DMS153 treated with DMSO at 0.1 percent for 48 hours (cell line): ENCODE results near the gene KBTBD13.
"Not testable (repeated sequence)": the region's sequence is repeated elsewhere in the genome, so short reads cannot be mapped to it uniquely, and the experiment has no call there.

Experiments used
- DNase-seq: peaks from one replicate; lab custom pipeline; 2025; ENCODE audit not compliant: unreplicated experiment; lab: John Stamatoyannopoulos, UW

KBTBD13 gene

DNA sequence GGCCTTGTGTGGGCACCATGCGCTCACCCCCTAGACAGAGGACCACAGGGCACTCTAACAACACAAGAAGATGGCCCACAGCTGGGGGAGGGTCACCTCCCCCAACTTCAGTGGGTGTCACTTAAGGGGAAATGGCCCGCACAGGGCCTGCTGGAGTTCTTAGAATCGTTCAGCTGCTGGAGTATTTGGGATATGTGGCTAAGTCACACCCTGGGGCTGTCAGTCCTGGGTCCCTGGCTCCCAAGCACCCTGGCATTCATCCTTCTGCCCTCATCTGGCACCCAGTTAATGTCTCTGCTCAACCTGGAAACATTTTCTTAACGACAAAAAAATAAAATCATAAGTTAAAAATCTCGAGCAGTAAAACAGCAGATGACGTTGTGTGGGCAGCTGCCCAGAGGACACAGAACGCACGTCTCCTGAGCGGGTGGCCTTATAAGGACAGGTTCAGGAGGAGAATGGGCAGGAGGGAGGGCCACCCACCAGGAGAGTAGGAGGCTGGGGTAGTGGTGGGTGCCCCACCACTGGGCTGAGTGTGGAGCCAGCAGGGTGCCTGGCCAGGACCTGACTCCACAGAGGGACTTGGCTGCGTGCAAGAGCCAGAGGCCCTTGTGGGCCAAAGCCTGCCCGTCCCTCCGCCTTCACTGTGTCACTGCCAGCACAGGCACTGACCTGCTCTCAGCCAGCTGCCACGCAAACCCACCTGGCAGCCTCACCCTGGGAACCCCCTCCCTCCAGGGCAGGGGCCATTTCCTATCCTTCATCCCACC, 11.5 kb downstream of the KBTBD13 start:
- no peak for DNase-seq

DNA sequence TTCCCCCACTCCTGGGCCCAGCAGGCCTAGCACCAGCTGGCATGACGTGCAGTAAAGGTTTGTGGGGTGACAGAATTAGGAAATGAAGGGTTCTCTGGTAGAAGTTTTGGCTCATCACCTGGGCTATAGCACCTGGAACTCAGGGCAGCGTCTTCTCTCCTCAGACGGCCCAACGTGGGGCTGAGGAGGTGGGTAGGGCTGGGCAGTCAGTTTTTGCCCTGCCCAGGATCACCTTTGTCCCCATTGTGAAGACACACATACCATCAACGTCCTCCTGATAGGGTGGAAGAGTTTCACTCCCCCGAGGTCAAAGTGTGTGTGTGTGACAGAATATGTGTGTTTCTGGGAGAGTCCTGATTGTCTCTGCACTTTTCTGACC, 12.1 kb downstream of the KBTBD13 start:
- no peak for DNase-seq

DNA sequence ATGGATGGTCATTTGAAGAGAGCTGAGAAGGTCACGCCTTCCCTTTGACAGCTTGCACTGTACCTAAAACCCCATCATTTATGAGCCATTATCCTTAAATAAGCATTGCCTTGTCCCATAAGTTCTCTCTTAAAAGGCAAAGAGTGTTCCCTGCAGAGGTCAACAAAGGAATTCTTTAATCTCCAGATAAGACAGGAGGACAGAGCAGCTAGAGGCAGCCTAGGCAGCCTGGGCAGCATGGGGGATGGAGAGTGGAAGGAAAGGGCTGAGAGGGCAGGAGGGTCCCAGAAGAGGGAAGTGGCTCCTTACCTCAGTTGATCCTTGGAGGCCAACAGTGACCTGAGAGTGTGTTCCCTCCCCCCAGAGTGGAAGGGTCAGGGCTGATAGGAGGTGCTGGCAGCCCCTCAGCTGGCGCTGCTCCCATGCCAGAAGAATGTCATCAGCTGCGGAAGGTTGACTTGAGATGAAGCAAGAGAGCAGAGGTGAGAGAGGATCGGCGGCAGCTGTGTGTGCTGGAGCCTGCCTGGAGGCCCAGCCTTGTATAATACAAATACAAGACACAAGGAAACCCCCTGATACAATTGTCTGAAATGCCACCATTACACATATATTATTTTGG, 12.8 kb downstream of the KBTBD13 start:
- DNase-seq = no peak

DNA sequence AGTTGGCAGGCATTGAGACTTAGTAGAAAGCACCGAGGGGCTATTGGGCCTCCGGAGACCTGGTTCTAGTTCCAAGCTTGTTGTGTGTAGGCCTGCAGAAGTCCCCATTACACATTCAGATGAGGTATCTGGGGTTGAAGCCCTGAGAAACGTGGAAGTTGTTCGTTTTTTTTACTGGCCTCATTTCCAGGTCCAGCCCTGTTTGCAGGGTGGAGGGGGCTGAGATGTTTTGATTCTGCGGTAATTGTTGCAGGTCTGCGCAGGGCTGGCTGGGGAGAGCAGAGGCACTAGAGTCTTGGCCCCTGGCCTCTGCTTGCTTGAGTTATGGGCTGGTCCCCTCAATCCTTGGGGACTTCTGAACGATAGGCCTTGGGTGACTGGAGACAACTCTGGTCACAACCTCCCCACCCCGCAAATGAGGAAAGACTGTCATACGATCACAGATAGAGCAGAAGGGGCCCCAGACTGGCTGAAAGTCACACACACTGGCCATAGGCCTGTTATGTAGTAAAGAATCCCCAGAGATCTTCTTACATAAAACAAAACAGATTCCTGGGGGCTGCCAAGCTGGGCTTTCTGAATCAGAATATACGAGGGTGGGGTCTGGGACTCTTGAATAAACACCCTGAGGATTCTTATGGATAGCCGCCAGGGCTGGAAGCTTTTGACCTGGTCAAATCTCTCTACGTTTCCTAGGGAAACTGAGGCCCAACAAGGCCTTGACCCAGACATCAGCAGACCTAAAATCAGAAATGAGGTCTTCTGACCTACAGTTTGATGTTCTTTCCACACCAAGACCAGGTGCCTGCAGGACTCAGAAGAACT, 15.6 kb downstream of the KBTBD13 start:
- DNase-seq = no peak

DNA sequence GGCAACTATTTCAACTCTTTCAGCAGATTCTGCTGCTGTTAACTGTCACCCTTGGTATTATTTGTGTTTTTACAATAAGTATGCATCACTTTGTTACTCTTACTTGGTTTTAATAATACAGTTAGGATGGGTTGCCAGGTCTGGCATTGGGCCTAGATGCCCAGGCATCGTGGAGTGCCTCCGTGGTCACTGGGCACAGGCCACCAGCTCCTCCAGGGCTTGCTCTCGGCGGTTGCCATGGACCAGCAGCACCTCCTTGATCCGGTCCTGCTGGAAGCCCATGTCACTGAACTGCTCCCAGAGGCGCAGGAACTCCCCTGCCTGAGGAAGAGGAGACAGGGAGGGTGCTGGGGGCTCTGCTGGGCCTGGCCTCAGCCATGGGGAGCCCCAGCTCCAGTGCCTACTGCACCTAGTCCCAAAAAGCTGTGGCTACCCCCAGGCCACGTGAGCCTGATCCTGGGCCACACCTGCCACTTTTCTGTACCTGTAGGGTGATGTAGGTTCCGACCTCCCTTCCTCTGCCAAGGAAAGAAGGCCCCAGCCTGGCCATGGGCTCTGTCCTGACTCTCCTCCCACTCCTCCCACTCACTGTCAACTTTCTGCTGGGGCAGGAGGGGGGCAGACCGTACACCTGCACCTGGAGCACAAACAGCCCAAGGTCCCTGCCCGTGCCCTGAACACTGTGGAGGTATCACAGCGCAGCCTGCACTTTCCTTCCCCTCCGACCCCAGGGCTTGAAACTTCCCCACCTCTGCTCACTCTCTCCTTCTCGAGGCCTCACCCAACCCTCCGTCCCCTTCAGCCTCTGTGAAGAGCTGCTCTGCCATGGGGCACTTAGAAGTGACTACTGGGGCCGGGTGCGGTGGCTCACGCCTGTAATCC, 16.6 kb downstream of the KBTBD13 start:
- no peak for DNase-seq

DNA sequence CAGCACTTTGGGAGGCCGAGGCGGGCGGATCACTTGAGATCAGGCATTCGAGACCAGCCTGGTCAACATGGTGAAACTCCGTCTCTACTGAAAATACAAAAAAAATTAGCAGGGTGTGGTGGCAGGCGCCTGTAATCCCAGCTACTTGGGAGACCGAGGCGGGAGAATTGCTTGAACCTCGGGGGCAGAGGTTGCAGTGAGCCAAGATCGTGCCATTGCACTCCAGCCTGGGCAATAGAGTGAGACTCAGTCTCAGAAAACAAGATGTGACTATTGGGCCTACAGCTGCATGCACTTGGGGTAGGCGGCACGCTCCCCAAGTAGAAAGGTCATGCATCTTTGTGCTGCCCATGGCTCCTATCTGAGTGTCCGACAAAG, 17.2 kb downstream of the KBTBD13 start:
- DNase-seq = not testable (repeated sequence)

DNA sequence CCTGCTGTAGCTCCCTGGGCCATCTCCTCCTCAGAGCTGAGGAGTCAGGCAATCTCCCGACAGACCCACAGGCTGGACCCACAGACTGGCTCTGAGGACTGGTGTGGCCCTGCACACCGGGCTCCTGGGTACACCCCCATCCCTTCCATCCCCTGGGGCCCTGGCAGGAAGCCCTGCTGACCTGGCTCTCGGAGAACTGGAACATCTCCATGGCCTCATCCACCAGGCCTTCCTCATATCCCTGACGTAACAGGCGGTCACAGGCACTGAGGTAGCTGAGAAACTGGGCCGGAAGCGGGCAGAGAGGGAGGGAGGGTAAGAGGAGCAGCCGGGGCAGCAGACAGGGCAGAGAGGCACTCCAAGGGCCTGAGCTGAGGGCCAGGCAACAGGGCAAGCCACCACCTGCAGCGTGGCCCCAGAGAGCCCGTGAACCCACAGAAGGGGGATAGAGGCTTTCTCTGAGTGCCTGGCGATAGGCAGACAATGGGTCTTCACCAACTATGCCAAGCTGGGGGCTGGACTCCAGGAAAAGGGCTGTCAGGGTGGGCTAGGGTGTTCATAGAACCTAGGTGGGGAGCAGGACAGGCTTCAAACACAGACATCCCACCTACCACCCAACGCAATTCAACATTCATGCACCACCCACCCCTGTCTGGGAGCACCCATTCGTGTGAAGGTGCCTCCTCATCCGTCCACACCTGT, 17.9 kb downstream of the KBTBD13 start:
- DNase-seq = no peak

DNA sequence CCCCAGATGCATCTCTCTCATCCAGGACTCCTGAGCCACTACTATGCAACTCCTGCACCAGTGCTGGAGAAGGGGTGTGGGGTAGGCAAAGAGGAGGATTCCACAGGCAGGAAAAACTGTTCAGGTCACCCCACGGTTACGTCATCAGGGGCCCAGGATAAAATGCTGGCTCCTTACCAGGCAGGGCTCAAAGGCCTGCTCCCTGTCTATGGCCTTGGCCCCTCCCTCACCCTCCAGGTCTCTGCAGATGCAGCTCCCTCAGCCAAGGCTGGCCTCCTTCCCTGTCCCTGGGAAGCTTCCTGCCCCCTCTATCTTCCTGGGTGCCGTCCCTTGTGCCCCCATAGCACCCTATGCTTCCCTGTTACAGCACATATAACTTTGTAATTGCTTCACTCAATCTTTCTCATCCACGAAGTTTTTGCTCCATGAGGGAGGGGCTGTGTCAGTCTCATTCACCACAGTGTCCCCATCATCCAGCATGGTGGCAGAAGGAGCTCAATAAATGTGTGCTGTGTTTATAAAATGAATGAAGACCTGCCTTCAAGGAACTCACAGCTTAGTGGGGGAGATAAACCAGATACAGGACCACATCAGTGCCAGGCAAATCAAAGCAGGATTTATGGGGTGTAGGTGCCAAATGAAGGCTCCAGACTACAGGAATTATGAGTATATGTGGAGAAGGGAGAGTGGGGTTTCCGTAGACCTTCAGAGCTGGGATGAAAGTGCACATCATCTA, 18.6 kb downstream of the KBTBD13 start:
- no peak for DNase-seq

DNA sequence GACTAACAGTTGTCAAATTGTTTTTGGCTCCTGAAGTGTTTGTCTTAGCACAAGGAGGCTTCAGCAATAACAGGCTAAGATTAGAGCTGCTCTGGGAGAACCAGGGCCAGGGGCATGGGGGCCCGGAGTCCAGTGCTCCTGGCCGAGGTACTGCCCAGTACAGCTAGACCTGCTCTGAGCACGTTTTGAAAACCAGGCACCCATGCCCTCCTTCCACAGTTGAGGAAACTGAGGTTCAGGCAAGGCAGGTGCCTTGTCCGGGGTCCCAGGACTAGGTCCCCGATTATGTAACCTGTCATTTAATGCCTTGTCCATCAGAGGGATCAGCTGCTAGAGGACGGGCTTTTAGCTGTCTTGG, 19.2 kb downstream of the KBTBD13 start:
- DNase-seq = no peak

DNA sequence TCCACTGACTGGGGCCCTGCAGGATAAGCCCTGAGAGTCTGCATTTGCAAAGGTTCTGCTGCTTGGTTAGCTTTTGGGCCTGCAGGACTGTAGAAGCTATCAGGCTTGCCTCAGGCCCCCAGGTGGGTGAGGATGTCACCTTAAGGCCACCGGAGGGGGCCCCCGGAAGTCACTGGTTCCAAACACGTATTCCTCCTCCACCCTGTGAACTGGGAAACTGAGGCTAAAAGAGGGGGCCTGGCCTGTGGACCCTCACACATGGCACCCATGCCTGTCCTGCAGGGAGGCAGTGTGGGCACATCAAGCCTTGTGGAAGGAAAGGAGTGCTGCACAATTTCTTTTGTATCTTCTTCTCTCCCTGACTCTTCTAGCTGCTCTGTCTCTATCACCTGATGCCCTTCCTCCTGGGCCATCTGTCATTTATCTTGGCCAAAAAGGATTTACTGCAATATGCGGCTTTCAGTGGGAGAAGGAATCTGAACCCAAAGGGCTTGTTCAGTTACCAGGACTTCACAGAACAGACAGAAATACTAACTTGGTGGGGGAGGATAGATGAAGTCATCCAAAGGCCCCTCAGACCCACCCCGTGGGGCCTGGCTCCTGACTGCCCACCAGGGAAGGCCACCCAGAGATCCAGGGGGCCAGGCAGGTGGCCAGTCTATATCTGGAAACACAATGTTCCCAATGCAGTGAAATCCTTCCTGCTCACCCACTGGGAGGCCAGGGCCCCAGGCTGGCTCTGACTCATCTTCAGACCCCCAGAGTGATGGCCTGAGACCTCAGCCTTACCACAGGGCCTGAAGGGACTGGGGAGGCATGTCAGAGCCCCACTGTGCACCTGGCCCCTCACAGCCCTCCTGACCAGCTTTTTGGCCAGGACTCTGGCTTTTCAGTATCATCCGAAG, 20.2 kb downstream of the KBTBD13 start:
- DNase-seq = no peak

DNA sequence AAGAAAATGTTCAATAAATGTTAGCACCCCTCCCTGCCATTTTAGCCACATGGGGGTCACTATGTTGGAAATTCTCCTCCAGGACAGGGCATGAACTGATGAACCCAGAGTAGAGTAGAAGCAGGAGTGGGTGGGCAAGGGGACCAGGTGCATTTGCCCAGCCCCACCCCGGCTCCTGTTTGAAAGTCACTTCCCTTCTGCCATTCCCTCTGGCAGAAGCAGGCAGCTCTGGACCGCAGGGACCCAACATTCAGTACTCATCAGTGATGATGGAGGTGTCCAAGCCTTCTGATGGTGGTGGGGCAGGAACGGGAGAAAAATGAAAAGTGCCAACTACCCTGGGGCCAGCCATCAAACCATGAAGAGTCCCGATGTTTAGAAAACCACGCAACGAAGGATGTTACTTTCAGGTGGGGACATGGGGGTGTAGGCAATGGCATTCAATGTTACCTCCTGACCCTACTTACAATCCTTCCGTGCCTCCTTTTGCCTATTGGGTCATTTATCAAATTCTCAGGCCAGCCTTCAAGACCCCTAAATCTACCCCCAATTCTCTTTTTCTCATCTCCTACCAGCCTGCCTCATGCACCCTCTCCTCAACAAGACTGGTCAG, 21.2 kb downstream of the KBTBD13 start:
- no peak for DNase-seq

DNA sequence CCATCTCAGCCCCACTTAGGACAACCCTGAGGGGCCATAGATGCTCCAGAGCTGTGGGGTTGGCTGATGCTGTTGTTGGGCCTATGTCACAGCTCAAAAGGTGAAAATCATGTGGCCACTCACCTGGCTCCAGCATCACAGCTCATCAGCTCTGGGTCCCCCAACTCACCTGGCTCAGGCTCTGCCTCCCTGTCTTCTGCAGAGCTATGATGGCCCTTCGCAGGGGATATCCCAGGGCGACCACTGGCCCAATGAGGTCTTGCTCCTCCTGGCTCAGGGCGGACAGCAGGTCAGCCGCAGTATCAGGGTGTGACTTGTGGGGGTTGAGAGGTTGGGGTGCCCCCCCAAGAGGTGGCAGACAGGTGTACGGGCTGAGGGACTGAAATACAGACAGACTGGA, 22.8 kb downstream of the KBTBD13 start:
- no peak for DNase-seq

DNA sequence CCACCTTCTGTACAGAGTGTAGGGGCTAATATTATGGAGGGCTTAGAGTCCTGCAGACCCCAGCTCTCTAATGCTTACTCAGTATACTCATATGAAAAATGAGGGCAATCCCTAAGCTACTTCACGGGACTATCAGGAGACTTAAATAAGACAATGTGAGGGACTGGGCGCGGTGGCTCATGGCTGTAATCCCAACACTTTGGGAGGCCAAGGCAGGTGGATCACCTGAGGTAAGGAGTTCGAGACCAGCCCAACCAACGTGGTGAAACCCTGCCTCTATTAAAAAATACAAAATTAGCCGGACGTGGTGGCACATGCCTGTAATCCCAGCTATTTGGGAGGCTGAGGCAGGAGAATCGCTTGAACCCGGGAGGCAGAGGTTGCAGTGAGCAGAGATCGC, 23.3 kb downstream of the KBTBD13 start:
- not testable (repeated sequence) for DNase-seq

DNA sequence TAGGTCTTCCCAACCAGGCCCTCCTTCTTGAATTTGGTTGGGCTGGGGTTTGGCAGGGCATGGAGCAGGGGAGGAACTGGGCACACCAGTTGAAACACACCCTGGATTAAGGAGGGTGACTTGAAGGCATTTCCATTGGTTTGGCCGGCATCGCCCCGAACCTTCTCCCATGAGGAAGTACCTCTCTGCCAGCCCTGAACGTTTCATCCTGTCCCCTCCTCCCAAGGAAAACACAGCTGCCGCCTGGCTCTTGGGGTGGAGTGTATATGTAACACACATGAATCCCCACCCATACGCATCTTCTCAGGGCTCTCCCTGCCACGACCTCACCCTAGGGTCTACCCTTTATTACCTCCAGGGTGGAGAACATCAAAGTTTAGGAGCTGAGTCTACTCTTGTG, 23.9 kb downstream of the KBTBD13 start:
- no peak for DNase-seq

DNA sequence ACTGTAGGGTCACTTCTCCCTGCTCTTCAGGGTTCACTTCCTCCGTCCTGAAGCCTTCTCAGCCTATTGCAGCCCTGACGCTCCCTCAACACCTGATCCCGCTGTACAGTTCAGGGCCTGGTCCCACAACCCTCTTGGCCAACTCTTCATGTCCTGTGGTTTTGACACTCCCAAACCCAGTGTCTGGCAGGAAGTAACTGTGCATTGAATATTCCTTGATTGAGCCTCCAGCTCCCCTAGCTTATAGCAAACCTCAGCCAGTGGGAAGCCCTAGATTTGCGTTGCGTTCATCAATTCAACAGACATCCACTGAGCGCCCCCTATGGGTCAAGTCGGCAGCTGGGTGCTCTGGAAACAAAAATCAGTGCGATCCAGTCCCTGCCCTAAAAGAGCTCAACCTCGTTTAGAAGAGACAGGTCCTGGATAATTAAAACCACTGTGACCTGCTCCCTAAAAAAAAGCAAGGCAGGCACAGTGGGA, 24.9 kb downstream of the KBTBD13 start:
- DNase-seq = no peak

DNA sequence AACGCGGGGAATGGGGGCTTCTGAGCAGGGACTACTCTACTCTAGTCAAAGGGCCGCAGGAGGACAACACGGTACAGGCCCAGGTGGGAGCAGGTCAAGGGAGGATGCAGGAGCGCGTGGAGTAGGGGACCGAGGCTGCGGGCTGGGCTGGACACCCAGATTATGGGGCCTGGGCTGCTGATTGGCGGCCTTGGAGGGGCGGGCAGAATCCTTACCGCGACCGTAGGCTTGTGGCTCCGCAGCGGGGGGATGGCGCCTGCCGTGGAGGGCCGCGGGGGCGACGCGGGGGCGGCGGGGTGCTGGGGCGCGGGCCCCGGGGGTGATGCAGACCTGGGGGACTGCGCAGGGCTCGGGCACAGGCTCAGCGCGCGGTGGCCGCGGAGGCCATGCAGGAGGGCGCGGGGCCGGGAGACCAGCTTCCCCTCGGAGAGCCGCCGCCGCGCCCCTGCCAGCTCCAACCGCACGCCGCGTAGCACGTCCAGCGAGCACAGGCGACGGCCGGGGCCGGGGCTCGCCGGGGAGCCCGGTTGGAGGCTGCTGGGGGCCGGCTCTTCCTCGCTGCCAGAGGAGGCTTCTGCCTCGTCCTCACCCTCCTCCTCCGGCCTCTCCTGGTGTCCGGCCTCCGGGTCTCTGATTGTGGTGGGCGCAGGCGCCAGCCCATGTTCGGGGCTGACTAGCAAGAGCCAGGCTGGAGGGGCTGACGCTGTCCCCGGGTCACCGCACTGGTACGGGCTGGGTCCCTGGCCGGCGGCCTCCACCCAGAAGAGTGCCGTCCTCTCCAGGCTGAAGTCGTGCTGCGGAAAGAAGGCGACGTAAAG, 25.6 kb downstream of the KBTBD13 start:
- no peak for DNase-seq

DNA sequence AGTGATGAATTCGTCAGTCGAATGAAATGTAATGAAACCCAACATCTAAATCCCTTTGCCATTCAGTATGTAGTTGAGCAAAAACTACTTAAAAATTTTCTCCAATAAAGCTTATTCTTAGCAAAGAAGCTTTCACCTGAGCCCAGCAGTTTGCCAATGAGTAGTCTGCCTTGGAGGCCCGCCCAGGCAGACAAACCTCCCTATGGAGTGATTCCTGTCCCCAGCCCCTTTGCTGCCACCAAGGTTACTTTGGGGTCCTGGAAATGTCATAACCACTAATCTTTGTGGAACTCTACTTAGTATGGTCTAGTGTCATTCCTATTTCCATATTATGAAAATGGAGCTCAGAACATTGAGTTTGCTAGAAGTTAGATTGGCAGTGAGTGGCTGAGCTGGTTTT, 26.4 kb downstream of the KBTBD13 start:
- no peak for DNase-seq
